ENCODE data around the gene MCM7.

DNA sequence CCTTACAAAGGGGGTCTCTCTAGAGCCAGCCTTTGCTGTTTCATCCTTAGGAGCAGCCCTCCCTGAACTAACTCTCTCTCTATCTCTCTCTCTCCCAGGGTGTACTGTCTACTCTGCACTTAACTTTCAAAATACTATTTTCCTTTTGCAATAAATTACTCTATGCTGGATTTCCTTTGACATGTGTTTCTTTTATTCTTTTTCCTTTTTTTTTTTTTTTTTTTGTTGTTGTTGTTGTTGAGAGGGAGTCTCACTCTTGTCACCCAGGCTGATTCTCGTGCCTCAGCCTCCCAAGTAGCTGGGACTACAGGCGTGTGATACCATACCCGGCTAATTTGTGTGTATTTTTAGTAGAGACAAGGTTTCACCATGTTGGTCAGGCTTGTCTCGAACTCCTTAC, 18.2 kb downstream of the MCM7 start:
- TF ChIP-seq EZH2phosphoT487 (IDR thresholded peaks at IDR 0.05; ENCODE audit: insufficient read depth, low read depth) = no peak
- TF ChIP-seq EZH2 (IDR thresholded peaks at IDR 0.05; ENCODE audit: insufficient read depth, poor library complexity, severe bottlenecking) = no peak

All from GM23248 (cell line).